ENCODE measurements around the gene RETN. TPM values are rescaled to one million over a fixed set of nuclear protein-coding genes. Genes with fewer than 3 reads are reported as not detected.

Gene RETN
- total RNA-seq, 1 donor from 2014 or later: not detected

GRCh38 chr19:7681340-7682174 lies 12.7 kb downstream of the RETN start:
- intact Hi-C loops (cut with micrococcal nuclease): loop anchor here (1.0 to 5.0 kb wide), 8 partner anchors 25 to 582 kb away; partner anchors contain the start of genes SNAPC2 and TIMM44

GRCh38 chr19:7682175-7682855 lies 13.5 kb downstream of the RETN start:
- intact Hi-C loops (cut with micrococcal nuclease): loop anchor here (5.0 kb wide), 3 partner anchors 240 to 330 kb away; partner anchors contain the start of genes SNAPC2 and TIMM44

- intact Hi-C loops (cut with micrococcal nuclease): no loop called here
Observed at GRCh38 chr19:7685546-7686445, 16.9 kb downstream of the RETN start.

DNA sequence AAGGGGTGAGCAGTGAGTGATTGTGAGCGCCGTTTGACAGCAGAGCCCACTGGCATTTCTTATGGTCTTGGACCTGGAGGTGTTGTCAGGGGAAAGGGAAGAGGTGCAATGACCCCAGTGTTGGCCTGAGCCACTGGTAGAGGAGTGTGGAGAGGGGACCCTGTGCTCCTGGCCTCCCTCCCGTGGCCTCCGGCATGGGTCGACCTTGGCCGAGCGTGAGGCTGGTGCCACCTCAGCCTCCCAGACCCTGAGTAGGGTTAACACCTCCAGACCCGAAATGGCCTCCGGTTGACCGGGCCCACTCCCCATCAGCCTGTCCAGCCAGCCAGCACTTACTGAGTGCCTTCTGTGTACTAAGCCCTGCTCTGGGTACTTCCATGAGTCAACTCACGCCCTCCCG lies 18.3 kb downstream of the RETN start:
- intact Hi-C loops (cut with micrococcal nuclease): no loop called here

DNA sequence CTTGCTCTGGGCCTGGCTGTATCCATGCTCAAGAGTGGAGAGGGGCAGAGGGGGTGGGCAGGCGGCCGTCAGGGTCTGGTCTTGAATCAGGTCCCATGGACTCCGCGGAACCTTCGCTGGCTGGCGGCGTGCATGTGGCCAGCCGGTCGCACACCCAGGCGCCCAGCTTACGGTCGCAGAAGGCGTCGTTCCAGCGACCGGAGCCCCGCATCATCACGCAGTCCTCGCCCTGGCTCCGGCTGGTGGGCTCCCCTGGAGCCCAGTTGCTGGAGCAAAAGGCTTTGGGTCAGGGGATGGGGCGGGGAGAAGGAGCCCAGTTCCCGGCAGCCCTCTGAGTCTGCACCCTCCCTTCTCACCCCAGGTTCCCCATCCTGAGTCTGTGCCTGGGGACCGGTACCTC lies 20.3 kb downstream of the RETN start:
- intact Hi-C loops (cut with micrococcal nuclease): no loop called here

- intact Hi-C loops (cut with micrococcal nuclease): no loop called here
Observed at GRCh38 chr19:7690779-7691258, 22.0 kb downstream of the RETN start.

DNA sequence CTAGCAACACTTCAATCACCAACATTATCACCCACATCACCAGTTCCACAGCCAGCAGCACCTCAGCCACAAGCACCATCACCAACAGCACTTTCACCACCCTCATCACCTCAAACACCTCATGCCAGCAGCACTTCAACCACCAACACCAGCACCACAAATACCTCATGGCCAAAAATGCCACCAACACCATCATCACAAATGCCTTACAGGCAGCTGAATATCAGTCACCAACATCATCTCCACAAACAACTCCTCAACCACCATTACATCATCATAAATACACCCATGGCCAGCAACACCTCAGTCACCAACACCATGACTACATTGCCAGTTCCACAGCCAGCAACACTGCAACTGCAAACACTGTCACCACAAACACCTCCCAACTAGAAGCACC lies 22.6 kb downstream of the RETN start:
- intact Hi-C loops (cut with micrococcal nuclease): no loop called here

DNA sequence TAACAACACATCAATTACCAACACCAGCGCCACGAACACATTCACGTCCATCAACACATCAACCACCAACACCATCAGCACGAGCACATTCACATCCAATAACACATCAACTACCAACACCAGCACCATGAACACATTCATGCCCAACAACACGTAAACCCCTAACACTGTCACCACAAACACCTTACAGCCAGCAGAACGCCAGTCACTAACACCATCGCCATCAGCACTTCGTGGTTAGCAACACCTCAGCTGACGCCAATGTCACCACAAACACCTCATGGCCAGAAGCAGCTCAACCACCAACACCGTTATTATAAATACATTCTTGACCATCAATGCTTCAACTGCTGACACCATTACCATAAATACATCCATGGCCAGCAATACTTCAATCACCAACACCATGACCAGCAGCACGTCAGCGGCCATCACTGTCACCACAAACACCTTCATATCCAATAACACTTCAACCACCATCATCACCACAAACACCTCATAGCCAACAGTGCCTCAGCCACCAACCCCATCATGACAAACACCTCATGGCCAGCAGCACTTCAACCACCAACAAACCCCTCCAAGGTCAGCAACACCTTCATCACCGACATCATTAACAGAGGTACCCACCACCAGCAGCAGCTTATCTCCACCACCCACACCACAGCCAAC lies 23.7 kb downstream of the RETN start:
- intact Hi-C loops (cut with micrococcal nuclease): no loop called here

GRCh38 chr19:7694499-7694898 lies 25.6 kb downstream of the RETN start:
- intact Hi-C loops (cut with micrococcal nuclease): no loop called here

- intact Hi-C loops (cut with micrococcal nuclease): no loop called here
Observed at GRCh38 chr19:7697721-7698287, 29.0 kb downstream of the RETN start.

GRCh38 chr19:7698583-7698982 lies 29.7 kb downstream of the RETN start:
- intact Hi-C loops (cut with micrococcal nuclease): no loop called here

DNA sequence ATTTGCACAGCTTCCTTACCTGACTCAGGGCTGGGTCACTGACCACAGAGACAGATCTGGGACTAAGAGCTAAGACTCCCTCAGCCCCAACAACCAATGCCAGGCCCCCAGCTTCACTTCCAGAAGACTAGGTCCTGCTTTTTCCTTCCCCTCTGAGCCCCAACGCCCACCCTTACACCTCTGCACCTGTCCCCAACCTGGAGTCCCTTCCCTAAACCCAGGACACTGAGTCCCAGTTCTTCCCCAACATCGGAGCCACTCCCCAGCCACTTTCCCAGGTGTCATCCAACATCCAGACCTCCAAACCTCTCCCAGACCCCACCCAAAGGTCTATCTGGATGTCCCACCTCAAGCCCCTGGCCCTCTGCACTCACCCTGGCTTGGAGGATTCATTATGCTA lies 30.2 kb downstream of the RETN start:
- intact Hi-C loops (cut with micrococcal nuclease): no loop called here

DNA sequence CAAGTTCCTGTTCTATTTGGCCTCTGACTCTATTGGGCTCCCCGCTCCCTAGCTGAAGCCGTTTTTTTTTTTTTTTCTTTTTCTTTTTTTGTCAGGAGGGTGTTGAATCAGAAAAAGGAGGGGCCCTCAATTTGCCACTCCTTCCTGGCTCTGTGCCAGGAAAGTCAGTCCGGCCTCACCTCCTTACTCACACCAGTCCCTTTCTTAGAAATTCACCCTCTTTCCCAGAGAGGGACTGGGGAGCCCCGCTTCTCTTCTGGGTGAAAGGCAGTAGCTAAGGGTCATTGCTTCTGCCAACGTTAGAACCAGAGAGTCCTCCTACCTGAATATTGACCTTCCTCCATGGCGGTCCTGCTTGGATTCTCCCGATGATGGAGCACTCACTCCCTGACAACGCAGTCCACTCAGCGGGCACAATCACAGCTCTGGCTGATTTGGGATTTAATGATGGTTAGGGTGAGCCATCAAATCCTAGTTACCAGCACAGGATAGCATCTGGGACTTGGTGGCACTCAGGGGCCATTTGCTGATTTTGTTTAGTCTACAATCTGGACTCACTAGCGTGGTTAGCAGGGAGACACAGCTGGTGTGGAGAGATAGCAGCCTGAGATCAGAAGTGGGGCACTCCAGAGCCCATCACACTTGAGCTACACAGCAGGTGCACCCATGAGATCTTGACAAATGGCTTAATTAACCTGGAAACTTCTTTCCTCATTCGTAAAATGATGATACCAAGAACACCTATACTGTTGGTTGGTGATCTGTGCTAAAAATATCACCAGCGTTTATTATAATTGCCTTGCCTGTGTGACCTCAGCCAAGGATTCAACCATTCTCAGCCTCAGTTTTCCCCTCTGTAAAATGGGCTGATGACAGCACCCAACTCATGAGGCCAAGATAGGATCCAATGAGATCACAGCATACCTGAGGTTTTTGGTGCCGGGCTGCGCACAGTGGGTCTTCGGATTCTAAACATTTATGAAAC lies 30.9 kb downstream of the RETN start:
- intact Hi-C loops (cut with micrococcal nuclease): no loop called here

DNA sequence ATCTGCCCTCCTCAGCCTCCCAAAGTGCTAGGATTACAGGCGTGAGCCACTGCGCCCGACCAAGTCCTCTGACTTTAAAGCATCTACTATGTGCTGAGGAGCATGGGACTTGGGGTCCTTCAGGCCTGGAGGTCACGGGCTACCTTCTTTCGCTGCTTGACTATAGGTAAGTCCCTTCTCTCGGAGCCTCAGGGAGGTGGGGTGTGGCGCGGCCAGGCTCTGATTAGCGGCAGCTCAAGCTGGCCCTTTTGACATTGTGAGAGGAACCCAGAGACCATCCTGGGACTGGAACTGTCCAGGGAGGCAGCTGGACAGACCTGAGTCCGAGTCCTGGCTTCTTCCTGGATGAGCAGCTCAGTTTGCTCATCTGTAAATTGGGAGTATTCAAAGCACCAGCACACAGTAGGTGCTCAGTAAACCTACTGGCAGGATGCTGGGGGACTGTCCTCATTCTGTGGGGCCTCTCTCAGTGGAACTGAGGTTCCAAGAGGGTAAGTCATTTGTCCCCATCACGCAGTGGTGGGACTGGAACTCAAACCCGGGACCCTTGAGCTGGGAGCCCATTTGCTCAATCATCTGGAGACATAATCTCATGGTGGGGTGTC lies 32.3 kb downstream of the RETN start:
- intact Hi-C loops (cut with micrococcal nuclease): no loop called here

DNA sequence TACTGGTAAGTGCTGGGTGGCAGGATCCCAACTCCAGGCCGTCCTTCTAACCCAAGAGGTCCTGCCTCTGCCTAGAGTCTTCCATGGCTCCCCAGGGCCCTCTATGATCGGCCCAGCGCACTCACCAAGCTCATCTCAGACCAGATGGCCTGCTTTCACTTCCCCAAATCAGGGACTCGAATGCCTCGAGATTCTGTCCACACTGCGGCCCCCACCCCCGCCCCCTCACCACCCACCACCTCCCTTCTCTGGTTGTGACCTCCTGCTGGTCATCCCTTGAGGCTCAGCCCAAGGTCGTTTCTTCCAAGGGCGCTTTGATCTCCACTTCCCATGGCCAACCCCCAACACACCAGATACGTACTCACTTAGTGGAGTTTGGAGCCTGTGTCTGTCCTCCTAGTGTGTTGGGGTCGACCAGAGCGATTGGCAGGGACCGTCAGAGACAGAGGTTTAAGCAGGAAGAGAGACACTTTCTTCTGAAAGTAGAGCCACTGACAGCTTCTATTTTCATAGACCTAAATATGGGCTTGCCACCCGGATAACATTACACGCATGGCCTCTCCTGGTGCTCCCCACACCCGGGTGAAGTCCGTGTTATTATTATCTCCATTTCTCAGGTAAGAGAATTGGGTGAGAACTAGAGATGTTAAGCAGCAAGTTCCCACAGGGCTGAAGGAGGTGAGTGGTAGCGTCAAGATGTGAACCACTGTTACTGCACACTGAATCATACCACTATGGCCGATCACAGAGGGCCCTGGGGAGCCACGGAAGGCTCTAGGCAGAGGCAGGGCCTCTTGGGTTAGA lies 33.0 kb downstream of the RETN start, which contains the start of gene FCER2:
Gene FCER2, minus strand, starts transcription at position 478 of the 804 bp plus-strand sequence. CDS start 2,371 bp downstream, outside the sequence.
- intact Hi-C loops (cut with micrococcal nuclease): no loop called here

DNA sequence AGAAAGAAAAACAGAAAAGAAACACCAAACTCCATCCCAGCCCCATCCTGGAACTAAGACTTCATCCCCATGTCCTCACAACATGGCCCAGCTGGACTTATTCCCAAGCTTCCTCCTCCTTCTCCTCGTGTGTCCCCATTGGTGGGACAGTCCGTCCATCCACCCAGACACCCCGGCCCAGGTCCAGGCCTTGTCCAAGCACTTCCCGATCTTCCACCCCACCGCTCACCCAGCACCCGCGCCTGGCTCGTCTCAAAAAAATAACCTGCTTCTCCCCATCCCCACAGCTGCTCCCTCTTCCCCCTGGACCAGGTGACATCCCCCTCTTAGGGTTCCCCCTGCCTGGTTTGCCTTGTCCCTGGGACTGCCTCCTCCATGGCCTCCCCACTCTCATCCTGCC lies 34.5 kb downstream of the RETN start:
- intact Hi-C loops (cut with micrococcal nuclease): no loop called here

- intact Hi-C loops (cut with micrococcal nuclease): no loop called here
Observed at GRCh38 chr19:7704280-7705060, 35.6 kb downstream of the RETN start.

All from T-helper 1 cell treated with Interleukin-12 subunit alpha and Interleukin-12 subunit beta and Interleukin-4 antibody, amounts not matched to agents 30 ng/mL and 1 ng/mL, for 36 hours (primary cell).